Coronary artery (tissue), 2 donors: ENCODE measurements around the gene ACTL6A.
"Not testable (repeated sequence)": the region's sequence is repeated elsewhere in the genome, so short reads cannot be mapped to it uniquely, and the experiment has no call there.

ENCODE experiments used
- DNase-seq: peaks from one replicate; pipeline ENCODE4 v3.0.0-alpha.2; 2017; ENCODE audit warnings: low spot score
- H3K27ac ChIP-seq, 2 donors: fragments of 200-600 bp; sonication (generic); one replicate each; pipeline ENCODE4 v1.5.1; 2016 to 2019
- H3K4me3 ChIP-seq: fragments of 200-600 bp; sonication (generic); 2 replicates; pipeline ENCODE4 v1.5.1; 2016; ENCODE audit warnings: mild to moderate bottlenecking, moderate library complexity
- TF ChIP-seq, protein P1 (sequence below): fragments of 200-600 bp; sonication (generic); IDR thresholded peaks from one replicate; pipeline ENCODE4 v1.5.1; 2019; ENCODE audit warnings: antibody characterized with exemption

Gene ACTL6A

DNA sequence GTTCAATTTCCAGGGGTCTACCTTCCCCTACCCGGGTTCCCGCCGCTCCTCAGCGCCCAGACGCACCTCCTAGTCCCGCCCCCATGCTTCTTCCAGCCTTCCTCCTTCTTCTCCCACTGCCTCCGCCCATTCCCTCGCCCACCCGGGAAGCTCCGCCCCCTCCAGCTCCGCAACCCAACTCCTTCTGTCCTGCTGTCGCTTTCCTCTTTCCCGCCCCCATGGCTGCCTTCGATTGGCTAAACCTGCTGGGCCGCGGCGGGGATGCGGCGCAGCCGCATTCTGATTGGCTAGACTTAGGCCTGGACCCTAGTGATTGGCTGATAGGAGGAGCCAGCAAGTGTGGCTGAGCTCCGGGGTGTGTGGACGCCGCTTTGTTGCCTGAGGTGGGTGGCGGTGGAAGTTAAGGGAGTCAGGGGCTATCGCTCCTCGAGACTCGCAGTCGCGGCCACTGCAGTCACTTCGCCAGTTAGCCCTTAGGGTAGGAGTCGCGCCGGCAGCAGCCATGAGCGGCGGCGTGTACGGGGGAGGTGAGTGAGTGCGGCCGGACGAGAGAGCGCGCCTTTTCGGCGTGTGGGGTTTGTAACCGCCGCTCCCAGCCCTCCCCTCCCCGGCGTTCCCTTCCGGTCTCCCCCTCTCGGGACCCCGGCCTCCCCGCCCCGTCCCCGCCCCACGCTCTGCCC lies at the start of gene ACTL6A:
Gene ACTL6A, plus strand, starts transcription at position 336 of the 680 bp plus-strand sequence. Its CDS starts 167 bp downstream, at position 503.
- TF ChIP-seq, protein P1, sequence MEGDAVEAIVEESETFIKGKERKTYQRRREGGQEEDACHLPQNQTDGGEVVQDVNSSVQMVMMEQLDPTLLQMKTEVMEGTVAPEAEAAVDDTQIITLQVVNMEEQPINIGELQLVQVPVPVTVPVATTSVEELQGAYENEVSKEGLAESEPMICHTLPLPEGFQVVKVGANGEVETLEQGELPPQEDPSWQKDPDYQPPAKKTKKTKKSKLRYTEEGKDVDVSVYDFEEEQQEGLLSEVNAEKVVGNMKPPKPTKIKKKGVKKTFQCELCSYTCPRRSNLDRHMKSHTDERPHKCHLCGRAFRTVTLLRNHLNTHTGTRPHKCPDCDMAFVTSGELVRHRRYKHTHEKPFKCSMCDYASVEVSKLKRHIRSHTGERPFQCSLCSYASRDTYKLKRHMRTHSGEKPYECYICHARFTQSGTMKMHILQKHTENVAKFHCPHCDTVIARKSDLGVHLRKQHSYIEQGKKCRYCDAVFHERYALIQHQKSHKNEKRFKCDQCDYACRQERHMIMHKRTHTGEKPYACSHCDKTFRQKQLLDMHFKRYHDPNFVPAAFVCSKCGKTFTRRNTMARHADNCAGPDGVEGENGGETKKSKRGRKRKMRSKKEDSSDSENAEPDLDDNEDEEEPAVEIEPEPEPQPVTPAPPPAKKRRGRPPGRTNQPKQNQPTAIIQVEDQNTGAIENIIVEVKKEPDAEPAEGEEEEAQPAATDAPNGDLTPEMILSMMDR, result no peak
- DNase-seq, result peak; percentile 100
- H3K4me3 ChIP-seq, result peak within 1 kb of the TSS; percentile 91
- H3K27ac ChIP-seq, result peak within 1 kb of the TSS; percentile 36 to 92

DNA sequence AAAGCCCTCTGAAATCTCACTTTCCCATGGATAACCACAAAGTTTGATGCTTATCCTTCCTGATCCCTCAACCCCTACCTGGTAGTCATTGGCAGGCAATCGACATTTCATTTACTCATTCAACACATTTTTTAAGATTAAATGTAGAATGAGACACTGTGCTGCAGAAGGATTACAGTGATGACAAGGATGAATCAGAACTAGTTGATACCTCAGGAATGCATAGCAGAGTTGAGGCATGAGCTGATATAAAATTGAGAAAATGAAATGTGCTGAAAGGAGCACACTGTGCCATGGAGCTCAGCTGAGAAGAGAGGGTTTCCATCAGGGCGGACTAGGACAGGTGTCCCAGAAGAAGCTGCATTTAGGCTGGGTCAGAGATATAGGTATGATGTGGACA lies 48.9 kb upstream of the ACTL6A start:
- no peak overlapping the region for H3K4me3 ChIP-seq
- TF ChIP-seq, protein P1, result no peak
- H3K27ac ChIP-seq, result no peak overlapping the region
- DNase-seq, result no peak

DNA sequence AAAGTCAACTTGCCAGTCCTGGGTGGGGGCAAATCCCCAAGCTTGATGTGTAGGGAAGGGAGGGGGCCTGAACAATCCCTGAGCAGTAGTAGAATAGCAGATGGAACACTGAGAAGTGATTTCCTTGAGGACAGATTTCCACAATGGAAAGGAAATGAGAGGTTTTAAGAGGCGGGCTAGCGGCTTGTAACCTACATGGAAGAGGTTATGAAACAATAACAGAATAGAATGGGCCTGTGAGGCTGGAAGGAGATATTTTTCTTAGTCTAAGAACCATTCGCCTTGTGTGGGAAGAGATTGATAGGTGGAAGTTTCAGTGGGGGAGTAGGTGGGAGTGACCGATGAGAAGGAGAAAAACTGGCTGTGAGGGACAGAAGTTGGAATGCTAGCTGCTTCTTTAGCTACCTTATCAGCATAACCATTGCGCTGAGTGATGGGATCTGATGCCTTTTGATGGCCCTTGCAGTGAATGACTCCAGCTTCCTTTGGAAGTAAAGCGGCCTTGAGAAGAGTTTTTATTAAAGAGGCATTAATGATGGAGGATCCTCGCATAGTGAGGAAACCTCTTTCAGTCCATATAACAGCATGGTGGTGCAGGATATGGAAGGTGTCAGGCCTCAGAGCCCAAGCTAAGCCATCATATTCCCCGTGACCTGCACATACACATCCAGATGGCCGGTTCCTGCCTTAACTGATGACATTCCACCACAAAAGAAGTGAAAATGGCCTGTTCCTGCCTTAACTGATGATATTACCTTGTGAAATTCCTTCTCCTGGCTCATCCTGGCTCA lies 46.1 kb upstream of the ACTL6A start:
- not testable (repeated sequence) for DNase-seq, H3K4me3 ChIP-seq, H3K27ac ChIP-seq

DNA sequence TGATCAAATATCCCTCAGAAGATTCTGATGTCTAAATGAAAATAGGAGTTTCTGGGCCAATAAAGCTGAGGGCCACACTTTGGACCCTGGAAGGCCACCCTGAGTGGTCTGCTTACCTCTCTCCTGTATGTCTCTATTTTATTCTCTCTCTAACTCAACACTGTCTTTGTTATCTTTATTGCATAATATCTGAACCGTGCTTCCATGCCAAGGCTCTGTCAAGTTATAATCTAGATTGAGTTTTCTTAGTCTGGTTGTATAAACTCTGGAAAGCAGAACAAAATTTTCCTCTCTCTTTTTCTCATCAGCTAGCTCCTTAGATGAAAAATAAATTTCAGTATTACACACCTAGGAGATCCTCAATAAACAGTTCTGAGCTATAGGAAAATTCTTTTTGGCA lies 36.2 kb upstream of the ACTL6A start:
- TF ChIP-seq, protein P1, result no peak
- DNase-seq, result no peak
- peak overlapping the region; percentile 23 for H3K4me3 ChIP-seq
- peak overlapping the region in 1 of 2 donors; percentile 55 for H3K27ac ChIP-seq

DNA sequence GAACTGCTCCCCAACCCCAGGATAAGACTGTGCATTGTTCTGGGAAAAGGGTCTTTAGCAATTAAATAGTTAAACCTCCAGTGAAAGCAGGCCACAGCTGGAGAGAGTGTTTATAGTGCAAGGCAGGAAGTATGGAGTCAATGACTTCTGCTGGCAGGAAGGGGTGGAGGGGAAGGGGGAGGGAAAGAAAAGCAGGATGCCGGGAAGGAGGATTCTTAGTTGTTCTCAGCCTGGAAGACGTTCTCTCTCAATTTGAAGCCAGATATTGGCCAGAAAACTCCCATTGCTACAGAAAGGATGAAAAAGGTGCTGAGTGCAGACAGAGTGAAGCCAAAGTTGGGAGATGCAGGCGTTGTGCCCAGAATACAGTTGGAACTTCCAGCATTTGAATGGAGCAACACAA lies 35.7 kb upstream of the ACTL6A start:
- H3K27ac ChIP-seq, result peak overlapping the region in 1 of 2 donors; percentile 55
- peak overlapping the region; percentile 23 for H3K4me3 ChIP-seq
- no peak for DNase-seq
- TF ChIP-seq, protein P1, result no peak

DNA sequence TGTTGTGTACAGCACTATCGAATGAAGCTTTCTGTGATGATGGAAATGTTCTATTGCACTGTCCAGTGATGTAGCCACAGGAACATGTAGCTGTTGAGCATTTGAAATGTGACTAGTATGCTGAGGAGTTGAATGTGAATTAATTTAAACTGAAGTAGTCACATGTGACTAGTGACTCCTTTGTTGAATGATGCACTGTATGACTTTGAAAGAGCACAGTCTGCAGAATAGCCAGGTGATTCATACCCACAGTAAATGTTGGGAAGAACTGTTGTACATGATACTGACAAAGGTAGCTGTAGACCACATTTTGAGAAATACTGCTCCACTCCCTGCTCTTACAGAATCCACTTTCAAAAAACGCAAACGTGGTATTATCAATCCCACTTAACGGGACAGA lies 34.0 kb upstream of the ACTL6A start:
- TF ChIP-seq, protein P1, result no peak
- DNase-seq, result no peak
- no peak overlapping the region for H3K27ac ChIP-seq
- no peak overlapping the region for H3K4me3 ChIP-seq

DNA sequence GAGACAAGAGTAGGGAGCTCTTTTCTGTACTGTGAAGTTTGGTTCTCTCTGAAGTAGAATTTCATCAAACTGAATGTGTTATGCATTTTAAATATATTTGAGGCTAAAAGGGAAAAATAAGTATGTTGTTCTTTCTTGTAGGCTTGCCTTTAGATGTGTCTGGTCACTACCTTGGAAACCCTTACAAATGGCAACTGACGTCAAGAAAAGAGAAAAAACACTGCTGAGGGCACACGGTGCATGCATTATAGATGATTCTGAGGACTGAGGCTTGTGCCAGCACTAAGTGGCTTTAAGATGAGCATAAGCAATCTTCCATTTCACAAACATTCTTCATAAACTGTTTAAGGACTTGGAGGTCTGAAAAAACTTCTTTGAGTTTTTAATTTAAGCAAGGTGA lies 31.1 kb upstream of the ACTL6A start:
- TF ChIP-seq, protein P1, result no peak
- DNase-seq, result no peak
- Histone ChIP-seq H3K27ac (no peak overlapping the region), H3K4me3 (no peak overlapping the region)
